ENCODE results near the gene BNC2.

Gene BNC2

GRCh38 chr9:16885931-16886330, 15.5 kb upstream of the BNC2 start:
- Histone ChIP-seq H3K4me3 (ENCODE audit: low read length, poor library complexity, severe bottlenecking) (peak overlapping the region; percentile 47), H4K20me1 (ENCODE audit: insufficient read depth, low read length, poor library complexity, severe bottlenecking) (no peaks in the 10 kb centered on the region), H3K27me3 (ENCODE audit: insufficient read depth, low read length, poor library complexity, severe bottlenecking) (no peaks in the 10 kb centered on the region), H3K4me1 (ENCODE audit: insufficient read depth, low read length, poor library complexity, severe bottlenecking) (peaks cover 52% of the 10 kb centered on the region), H3K4me2 (ENCODE audit: low read depth, low read length, poor library complexity, severe bottlenecking) (peak overlapping the region; percentile 68), H2AFZ (ENCODE audit: low read length) (no peak overlapping the region), H3F3A (ENCODE audit: low read depth) (peaks cover 10% of the 10 kb centered on the region; the same call in 1 of the 2 replicates), H3K36me3 (ENCODE audit: insufficient read depth, low read length) (no peaks in the 10 kb centered on the region), H3K9me3 (ENCODE audit: insufficient read depth, low read depth, low read length) (no peaks in the 10 kb centered on the region), H3K9me2 (replicated peaks; ENCODE audit: low read depth, low read length) (no peaks in the 10 kb centered on the region), H3K9ac (ENCODE audit: low read depth, low read length, poor library complexity, severe bottlenecking) (peak overlapping the region; percentile 52), H3K79me2 (ENCODE audit: insufficient read depth, low read length) (no peaks in the 10 kb centered on the region)
- TF ChIP-seq, protein P1, sequence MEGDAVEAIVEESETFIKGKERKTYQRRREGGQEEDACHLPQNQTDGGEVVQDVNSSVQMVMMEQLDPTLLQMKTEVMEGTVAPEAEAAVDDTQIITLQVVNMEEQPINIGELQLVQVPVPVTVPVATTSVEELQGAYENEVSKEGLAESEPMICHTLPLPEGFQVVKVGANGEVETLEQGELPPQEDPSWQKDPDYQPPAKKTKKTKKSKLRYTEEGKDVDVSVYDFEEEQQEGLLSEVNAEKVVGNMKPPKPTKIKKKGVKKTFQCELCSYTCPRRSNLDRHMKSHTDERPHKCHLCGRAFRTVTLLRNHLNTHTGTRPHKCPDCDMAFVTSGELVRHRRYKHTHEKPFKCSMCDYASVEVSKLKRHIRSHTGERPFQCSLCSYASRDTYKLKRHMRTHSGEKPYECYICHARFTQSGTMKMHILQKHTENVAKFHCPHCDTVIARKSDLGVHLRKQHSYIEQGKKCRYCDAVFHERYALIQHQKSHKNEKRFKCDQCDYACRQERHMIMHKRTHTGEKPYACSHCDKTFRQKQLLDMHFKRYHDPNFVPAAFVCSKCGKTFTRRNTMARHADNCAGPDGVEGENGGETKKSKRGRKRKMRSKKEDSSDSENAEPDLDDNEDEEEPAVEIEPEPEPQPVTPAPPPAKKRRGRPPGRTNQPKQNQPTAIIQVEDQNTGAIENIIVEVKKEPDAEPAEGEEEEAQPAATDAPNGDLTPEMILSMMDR (conservative IDR thresholded peaks at IDR 0.05; ENCODE audit: low read length), result no peak
- TF ChIP-seq EZH2phosphoT487 (IDR thresholded peaks at IDR 0.05; ENCODE audit: borderline replicate concordance), result no peak

- H3K27me3 ChIP-seq (ENCODE audit: insufficient read depth, low read length, poor library complexity, severe bottlenecking), result no peaks in the 10 kb centered on the region
- peak overlapping the region; percentile 84 for H3K4me2 ChIP-seq (ENCODE audit: low read depth, low read length, poor library complexity, severe bottlenecking)
- H4K20me1 ChIP-seq (ENCODE audit: insufficient read depth, low read length, poor library complexity, severe bottlenecking), result no peaks in the 10 kb centered on the region
- no peaks in the 10 kb centered on the region for H3K79me2 ChIP-seq (ENCODE audit: insufficient read depth, low read length)
- no peak overlapping the region for H2AFZ ChIP-seq (ENCODE audit: low read length)
- peak overlapping the region; percentile 70 for H3K9ac ChIP-seq (ENCODE audit: low read depth, low read length, poor library complexity, severe bottlenecking)
- TF ChIP-seq EZH2phosphoT487 (IDR thresholded peaks at IDR 0.05; ENCODE audit: borderline replicate concordance), result 0 out of 2 replicates have a peak, but pooled peaks have one; percentile 13
- TF ChIP-seq, protein P1 (conservative IDR thresholded peaks at IDR 0.05; ENCODE audit: low read length), result no peak
- H3K9me2 ChIP-seq (replicated peaks; ENCODE audit: low read depth, low read length), result no peaks in the 10 kb centered on the region
- H3K36me3 ChIP-seq (ENCODE audit: insufficient read depth, low read length), result no peaks in the 10 kb centered on the region
- H3K4me3 ChIP-seq (ENCODE audit: low read length, poor library complexity, severe bottlenecking), result peak overlapping the region; percentile 62
- no peaks in the 10 kb centered on the region for H3K9me3 ChIP-seq (ENCODE audit: insufficient read depth, low read depth, low read length)
- H3F3A ChIP-seq (ENCODE audit: low read depth), result peaks cover 10% of the 10 kb centered on the region; the same call in 1 of the 2 replicates
- peaks cover 57% of the 10 kb centered on the region for H3K4me1 ChIP-seq (ENCODE audit: insufficient read depth, low read length, poor library complexity, severe bottlenecking)
Observed at GRCh38 chr9:16884952-16885513, 14.6 kb upstream of the BNC2 start.

DNA sequence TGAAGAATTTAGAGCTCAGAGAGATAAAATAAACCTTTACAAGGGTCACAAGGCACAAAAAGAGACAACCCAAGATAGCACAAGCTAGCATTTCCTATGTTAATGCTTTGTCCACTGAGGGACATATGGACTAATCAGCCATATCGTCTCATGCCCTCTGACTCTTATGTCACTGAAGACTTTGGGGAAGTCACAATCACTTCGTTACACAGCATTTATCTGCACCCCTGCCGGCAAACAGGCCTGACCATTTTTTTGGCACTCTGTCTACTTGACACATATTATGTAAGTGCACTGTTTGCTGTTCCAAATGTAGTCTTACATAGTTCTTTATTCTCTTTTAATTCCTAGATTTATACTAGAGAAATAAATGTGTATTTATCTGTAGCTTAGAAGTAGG, 13.9 kb upstream of the BNC2 start:
- no peaks in the 10 kb centered on the region for H3K9me2 ChIP-seq (replicated peaks; ENCODE audit: low read depth, low read length)
- H3F3A ChIP-seq (ENCODE audit: low read depth), result peaks cover 10% of the 10 kb centered on the region; the same call in 1 of the 2 replicates
- H2AFZ ChIP-seq (ENCODE audit: low read length), result peak overlapping the region; percentile 17; the same call in 1 of the 2 replicates
- peak overlapping the region; percentile 84 for H3K4me2 ChIP-seq (ENCODE audit: low read depth, low read length, poor library complexity, severe bottlenecking)
- no peaks in the 10 kb centered on the region for H4K20me1 ChIP-seq (ENCODE audit: insufficient read depth, low read length, poor library complexity, severe bottlenecking)
- peak overlapping the region; percentile 70 for H3K9ac ChIP-seq (ENCODE audit: low read depth, low read length, poor library complexity, severe bottlenecking)
- no peaks in the 10 kb centered on the region for H3K79me2 ChIP-seq (ENCODE audit: insufficient read depth, low read length)
- H3K36me3 ChIP-seq (ENCODE audit: insufficient read depth, low read length), result no peaks in the 10 kb centered on the region
- TF ChIP-seq, protein P1 (conservative IDR thresholded peaks at IDR 0.05; ENCODE audit: low read length), result no peak
- no peak for TF ChIP-seq EZH2phosphoT487 (IDR thresholded peaks at IDR 0.05; ENCODE audit: borderline replicate concordance)
- peaks cover 63% of the 10 kb centered on the region for H3K4me1 ChIP-seq (ENCODE audit: insufficient read depth, low read length, poor library complexity, severe bottlenecking)
- peak overlapping the region; percentile 62 for H3K4me3 ChIP-seq (ENCODE audit: low read length, poor library complexity, severe bottlenecking)
- H3K27me3 ChIP-seq (ENCODE audit: insufficient read depth, low read length, poor library complexity, severe bottlenecking), result no peaks in the 10 kb centered on the region
- no peaks in the 10 kb centered on the region for H3K9me3 ChIP-seq (ENCODE audit: insufficient read depth, low read depth, low read length)

All from Loucy (cell line).